Urothelium cell line (cell line): Measurements from ENCODE around the gene MGAT3.

ENCODE experiments used
- DNase-seq: peaks from one replicate; pipeline ENCODE4 v3.0.0; 2011; ENCODE audit warnings: low spot score, mixed read lengths
- FAIRE-seq: peaks from 2 replicates; lab custom pipeline; 2011; peaks lifted over from hg19 to GRCh38; lab: Jason Lieb, UNC

MGAT3 gene

GRCh38 chr22:39526736-39527171 lies 69.9 kb downstream of the MGAT3 start:
- DNase-seq (no peak), FAIRE-seq (no peak)

- DNase-seq, result no peak
Observed at GRCh38 chr22:39527481-39527961, 70.7 kb downstream of the MGAT3 start.

GRCh38 chr22:39528080-39528661 lies 71.4 kb downstream of the MGAT3 start:
- FAIRE-seq (no peak), DNase-seq (no peak)

More at GRCh38 chr22:39527481-39527961, 70.7 kb downstream of the MGAT3 start:
- peak; percentile 37 for FAIRE-seq

- DNase-seq (peak; percentile 89), FAIRE-seq (peak; percentile 67)
Observed at GRCh38 chr22:39528681-39529486, 72.1 kb downstream of the MGAT3 start.

GRCh38 chr22:39529487-39529851 lies 72.7 kb downstream of the MGAT3 start:
- no peak for DNase-seq
- no peak for FAIRE-seq

GRCh38 chr22:39530116-39530515 lies 73.3 kb downstream of the MGAT3 start:
- FAIRE-seq (no peak), DNase-seq (no peak)

- DNase-seq (peak; percentile 40), FAIRE-seq (no peak)
Observed at GRCh38 chr22:39530692-39531331, 74.0 kb downstream of the MGAT3 start.

- FAIRE-seq (peak; percentile 98), DNase-seq (peak; percentile 98)
Observed at GRCh38 chr22:39532215-39533073, 75.6 kb downstream of the MGAT3 start, which contains the start of gene RPS19BP1. RPS19BP1 (minus strand) TSS chr22:39532748; CDS start chr22:39532738, 10 bp downstream.

- DNase-seq (no peak), FAIRE-seq (peak; percentile 79)
Observed at GRCh38 chr22:39534092-39534506, 77.3 kb downstream of the MGAT3 start.

GRCh38 chr22:39534591-39535356 lies 78.0 kb downstream of the MGAT3 start:
- peak; percentile 87 for DNase-seq
- peak; percentile 94 for FAIRE-seq

- peak; percentile 70 for FAIRE-seq
- no peak for DNase-seq
Observed at GRCh38 chr22:39535357-39535725, 78.5 kb downstream of the MGAT3 start.

GRCh38 chr22:39535831-39536449 lies 79.1 kb downstream of the MGAT3 start:
- FAIRE-seq (no peak), DNase-seq (no peak)

- FAIRE-seq, result no peak
Observed at GRCh38 chr22:39536711-39537110, 79.9 kb downstream of the MGAT3 start.

GRCh38 chr22:39537975-39538374 lies 81.2 kb downstream of the MGAT3 start:
- FAIRE-seq, result no peak
- no peak for DNase-seq

More at GRCh38 chr22:39536711-39537110, 79.9 kb downstream of the MGAT3 start:
- no peak for DNase-seq
